Measurements from ENCODE around the gene DHRS7.
A peak's percentile ranks its signal among the peaks of the same experiment; 100 is the strongest.

Gene DHRS7

DNA sequence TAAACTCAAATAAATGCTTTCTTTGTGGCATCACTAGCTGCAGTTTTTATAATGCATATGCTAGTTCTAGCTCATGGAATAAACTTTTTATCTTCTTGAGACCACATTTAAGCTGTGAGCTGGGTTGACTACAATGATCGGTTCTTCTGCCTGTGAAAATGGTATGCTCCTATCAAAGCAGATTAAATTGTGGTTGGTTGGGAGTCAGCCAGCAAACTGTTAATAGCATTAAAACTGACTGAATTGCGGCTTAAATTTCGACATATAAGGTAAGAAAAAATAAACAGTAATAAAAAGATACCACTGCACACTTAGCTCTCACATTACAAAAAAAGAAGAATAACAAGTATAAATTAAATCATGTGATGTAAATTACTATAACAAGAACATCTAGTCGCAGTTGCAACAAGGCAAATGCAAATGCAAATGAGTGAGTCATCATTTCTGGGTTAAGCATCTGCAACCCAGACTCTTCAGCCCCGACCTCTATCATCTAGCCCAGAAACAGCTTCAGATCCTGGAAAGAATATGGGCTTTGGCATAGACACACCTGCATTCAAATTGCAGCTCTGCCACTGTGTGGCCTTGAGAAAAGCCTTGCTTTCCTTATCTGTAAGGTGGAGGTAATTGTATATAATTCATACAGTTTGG is 19.8 kb upstream of the DHRS7 start:
- no peak for DNase-seq (ENCODE audit: low spot score)

DNA sequence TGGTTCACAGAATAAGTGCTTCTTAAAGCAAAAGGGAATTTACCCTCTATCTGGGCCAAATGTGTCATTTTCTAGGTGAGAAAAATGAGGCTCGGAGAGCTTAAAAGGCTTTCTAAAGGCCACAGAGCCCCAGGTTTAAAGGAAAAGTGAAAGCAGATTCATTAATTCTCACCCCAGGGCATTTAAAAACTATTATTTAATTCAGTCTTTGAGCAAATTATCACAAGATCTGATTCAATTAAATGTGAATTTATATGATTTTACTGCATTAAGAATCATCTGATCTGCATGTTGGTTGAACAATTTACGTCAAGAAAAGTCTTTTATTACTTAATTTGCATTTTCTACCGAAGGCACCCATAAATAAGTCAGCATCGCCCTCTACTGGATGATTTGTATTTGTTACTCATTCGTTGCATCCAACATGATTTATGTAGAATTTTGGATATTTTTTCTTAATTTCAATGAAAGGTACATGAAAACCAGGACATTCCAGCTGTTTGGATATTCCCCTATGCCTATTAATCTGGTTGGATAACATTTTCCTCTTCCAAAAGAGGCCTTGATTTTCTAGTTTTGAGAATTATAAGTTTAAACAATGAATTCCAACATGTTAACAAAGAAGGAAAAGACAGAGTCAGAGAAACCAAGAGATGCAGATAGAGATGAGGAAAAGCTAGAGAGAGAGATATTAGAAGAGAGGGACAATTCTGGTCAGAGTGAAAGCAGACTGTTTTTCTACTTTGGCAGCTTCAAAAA is 19.1 kb upstream of the DHRS7 start:
- peak; percentile 60 for DNase-seq (ENCODE audit: low spot score)

DNA sequence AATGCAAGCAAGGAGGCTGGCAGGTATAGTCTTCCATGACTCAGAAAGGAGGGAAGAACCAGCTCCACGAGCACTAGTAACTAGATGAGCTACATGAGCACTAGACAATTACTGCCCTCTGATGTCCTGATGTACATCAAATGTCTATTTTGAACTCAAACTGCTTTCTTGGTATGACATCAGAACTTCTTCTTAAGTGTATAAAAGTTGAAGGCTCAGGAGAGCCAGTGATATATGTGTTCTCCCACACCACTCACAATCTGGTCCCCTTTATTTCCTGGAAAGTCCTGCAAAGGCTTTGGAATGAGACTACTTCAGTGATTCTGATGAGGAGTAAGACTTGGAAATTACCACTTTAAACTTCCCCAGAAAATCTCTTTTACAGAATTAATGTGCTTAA is 18.5 kb upstream of the DHRS7 start:
- DNase-seq (ENCODE audit: low spot score): peak; percentile 10

DNA sequence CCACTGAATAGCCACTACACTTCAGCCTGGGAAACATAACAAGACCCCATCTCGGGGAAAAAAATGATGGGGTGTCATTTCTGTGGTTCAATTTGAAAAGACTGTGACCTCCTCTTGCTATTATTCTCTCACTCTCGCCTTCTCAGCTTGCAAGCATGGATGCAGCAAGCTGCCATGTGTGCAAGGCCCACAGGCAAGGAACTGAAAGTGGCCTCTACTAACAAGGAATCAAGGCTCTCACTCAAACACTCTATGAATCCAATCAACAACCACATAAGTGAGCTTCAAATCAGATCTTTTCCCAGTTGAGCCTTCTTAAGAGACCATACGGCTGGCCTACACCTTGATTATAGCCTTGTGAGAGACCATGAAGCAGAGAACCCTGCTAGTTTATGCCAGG is 17.9 kb upstream of the DHRS7 start:
- no peak for DNase-seq (ENCODE audit: low spot score)

DNA sequence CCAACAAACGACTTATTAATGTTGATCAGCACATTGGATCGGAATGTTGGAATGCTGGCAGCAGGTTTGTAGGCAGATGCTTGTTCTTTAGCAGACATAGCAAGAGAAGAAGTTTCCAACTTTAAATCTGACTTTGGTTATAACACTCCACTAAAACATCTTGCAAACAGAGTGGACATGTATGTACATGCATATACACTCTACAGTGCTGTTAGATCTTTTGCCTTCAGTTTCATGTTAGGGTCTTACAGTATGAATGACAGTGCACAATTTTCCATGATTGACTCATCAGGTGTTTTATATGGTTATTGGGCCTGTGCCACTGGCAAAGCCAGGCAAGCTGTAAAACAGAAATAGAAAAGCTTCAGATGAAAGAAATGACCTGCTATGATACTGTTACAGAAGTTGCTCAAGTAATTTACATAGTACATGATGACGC is 14.3 kb upstream of the DHRS7 start:
- DNase-seq (ENCODE audit: low spot score): no peak

DNA sequence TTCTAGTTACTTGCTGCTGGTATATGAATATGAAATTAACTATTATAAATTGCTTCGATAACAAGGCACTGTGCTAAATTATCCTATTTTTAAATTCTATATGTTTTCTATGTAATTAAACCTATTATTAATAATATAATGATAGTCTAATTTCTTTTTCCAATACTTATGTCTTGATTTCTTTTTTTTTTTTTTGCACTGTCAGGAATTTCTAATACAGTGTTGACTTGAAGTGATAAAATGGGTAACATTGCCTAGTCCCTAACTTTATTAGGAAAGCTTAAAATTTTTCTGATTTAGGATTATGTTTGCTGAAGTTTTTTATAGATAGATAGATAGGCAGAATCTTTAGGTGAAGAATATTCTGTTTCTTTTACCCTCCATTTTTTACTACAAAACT is 13.6 kb upstream of the DHRS7 start:
- no peak for DNase-seq (ENCODE audit: low spot score)

DNA sequence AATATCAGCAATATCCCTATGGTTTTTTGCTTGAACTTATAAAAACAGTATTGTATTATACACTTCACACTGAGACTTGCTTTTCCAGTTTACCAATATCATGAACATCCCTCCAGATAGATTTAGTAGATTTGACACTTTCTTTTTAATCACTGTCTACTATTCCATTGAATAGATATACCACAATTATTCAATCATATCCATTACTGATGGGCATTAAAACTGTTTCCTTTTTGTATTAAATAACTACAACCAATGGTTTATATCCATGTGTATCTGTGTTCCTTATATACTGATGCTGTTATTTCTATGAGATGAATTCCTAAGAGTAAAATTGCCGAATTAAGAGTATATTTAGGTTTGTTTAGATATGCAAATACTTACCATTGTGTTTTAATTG is 13.0 kb upstream of the DHRS7 start:
- DNase-seq (ENCODE audit: low spot score): no peak

DNA sequence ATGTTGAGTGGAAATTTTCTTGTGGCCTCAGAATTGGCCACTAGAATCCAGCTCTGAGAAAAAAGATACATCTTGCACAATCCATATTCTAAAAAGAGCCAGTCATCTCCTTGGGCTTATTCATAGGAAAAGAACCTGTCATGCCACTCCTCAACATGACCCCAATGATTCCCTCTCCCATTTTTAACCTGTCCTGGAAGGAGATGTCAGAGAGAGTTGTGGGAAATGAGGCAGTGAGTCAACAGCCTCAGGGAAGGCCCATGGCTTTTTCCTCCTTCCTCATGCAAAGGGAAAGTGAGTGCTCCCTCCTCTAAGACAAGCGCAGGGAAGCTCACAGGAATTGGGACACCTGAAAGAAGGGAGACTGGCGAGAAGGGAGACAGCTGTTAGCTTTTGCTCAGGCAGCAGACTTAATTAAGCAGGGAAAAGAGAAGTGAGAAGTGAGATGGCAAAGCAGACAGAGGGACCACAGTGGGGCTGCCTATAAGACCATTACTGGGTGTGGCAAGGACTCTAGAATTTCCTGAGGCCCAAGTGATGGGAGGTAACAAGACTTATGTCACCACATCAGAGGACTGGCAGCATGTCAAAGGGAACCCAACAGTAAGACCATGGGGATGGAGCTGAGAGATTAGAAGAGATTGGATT is 10.2 kb upstream of the DHRS7 start:
- DNase-seq (ENCODE audit: low spot score): no peak

DNA sequence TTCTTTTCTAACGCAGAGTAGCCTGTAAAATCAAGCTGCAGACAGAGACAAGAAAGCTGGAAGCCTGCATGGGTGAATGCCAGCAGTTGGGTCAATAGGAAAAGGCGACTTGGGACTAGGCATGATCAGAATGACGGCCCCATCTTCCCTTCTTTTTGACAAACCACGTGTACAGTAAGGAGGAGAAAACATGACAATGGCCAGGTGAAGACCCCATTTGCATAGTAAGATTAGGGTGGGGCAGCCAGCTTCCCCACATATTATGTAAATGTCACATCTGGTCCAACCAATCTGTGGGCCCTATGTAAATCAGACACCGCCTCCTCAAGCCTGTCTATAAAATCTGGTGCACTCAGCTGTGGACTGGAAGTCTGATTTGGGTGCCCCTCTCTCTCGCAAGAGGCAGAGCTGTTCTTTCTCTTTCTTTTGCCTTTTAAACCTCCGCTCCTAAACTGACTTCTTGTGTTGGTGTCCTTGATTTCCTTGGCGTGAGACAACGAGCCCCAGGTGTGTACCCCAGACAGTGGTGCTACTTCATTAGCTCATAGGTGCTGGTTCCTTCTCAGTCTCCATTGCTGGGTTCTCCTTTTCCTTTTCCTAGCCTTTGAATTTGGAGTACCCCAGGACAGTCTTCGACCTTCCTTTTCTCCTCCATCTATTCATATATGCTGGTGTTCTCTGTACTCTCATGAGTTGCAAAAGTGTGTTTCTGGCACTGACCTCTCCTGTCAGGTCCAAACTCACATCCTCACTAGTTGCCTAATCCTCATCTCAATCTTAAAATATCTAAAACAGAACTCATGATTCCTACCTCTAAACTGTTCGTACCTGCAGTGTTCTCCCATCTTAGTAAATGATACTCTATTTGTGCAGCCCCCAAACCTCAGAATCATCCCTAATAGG is 9.4 kb upstream of the DHRS7 start:
- no peak for DNase-seq (ENCODE audit: low spot score)

DNA sequence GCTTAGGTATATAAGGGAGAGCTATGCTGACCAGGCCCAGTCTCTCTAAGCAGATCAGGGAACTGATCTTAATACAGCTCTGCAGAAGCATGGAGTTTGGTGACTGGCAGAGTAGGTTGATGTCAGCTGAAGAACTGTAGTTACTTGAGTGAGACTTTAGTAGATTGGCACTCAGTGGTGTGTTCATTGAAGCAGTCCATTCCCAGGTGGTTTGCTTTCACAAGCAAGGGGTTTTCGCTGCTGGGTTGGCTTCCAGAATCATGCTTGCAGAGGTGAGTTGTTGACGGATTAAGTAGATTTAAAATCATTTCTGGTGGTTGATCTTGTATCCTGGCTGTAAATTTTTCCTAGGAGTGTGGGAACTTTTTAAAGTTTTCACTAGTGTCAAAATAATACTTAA is 6.5 kb upstream of the DHRS7 start:
- DNase-seq (ENCODE audit: low spot score): no peak

DNA sequence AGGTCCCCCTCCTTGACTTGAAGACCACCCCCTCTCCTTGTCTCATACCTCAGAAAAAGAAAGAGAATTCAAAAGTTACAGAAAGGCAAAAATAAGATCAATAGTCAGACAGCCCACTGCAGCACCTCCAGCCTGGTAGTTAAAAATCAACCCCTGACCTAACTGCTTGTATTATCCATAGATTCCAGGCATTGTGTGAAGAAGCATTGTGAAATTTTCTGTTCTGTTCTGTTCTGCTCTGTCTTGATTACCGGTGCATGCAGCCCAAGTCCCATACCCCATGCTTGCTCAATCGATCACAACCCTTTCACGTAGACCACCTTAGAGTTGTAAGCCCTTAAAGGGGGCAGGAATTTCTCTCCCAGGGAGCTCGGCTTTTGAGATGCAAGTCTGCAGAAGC is 5.8 kb upstream of the DHRS7 start:
- no peak for DNase-seq (ENCODE audit: low spot score)

DNA sequence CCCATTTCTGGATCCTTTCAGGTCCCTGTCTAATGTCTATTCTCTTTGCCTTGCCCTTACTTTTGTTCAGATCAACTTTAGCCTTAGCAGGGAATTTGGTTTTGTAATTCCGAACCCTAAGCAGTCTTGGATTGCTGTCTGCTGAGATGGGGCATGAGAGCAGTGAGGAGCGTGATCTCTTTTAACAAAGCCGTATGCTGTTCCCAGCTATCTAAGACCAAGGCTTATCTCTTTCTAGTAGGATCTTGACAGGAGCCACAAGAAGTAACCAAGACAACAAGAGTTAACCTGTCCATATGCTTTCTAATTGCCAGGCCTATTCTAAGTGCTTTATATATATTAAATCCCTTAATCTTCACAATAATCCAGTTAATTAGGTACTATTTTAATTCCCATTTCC is 4.5 kb upstream of the DHRS7 start:
- no peak for DNase-seq (ENCODE audit: low spot score)

DNA sequence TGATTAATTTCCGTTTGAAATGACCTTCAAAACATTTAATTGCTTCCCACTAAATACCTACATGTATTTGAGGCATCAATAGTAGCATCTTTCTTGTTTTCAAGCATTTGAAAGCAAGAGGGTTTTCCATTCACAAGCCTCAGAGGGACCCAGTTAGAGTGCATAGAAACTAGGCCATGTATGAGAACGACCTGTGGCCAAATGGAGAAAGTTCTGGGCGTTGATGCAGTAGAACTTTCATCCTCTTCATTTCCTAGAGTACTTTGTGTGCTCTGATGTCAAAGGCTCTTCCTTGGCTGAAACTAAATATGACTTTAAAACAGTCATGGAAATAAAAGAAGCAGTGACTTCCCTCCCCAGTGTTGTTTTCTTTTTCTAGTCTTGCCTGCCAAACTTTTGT is 944 bp upstream of the DHRS7 start:
- no peak for DNase-seq (ENCODE audit: low spot score)

DNA sequence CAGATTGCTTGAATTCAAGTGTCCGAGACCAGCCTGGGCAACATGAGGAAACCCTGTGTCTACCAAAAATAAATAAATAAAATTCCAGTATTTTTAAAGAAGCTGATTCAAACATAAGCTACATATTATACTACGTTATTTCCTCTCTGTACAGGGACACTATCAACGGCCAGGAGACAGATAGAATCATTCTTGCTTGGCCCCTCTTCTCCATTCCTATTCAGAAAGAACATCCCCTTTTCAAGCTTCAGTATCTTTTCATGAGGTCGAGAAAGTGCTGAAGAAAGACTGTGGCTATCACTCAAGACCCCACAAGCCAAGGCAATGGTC is 314 bp upstream of the DHRS7 start:
- no peak for DNase-seq (ENCODE audit: low spot score)

DNA sequence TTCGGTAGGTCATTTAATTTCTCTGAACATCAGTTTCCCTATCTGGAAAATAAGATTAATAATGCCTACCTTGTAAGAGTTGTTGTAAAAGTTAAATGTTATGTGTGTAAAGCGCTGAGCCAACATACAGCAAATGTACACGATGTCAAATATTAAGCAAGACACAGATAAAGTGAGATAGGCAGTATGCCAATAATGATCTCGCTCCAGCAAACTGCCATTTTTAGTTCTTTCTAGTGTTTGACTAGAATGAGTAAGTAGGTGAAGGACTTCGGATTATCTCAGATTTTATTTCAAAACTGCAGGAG is 840 bp downstream of the DHRS7 start:
- DNase-seq (ENCODE audit: low spot score): no peak

DNA sequence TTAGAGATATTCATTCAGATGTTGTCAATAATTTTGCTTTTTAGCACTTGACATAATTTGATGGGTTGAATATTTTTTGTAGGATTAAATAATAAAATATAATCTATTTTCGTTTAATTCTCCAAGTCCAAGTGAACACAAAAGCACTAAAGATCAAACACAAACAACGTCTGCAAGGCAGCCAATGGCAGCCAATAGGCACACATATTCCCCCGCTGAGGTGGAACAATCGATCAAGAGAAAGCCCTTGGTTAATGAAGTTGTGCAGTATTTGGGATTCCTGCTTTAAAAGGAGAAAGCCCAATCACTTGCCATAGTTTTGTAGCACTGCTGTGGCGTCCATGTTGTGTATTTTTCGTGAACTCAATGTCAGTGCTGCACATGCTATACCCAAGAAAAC is 1.5 kb downstream of the DHRS7 start:
- no peak for DNase-seq (ENCODE audit: low spot score)

DNA sequence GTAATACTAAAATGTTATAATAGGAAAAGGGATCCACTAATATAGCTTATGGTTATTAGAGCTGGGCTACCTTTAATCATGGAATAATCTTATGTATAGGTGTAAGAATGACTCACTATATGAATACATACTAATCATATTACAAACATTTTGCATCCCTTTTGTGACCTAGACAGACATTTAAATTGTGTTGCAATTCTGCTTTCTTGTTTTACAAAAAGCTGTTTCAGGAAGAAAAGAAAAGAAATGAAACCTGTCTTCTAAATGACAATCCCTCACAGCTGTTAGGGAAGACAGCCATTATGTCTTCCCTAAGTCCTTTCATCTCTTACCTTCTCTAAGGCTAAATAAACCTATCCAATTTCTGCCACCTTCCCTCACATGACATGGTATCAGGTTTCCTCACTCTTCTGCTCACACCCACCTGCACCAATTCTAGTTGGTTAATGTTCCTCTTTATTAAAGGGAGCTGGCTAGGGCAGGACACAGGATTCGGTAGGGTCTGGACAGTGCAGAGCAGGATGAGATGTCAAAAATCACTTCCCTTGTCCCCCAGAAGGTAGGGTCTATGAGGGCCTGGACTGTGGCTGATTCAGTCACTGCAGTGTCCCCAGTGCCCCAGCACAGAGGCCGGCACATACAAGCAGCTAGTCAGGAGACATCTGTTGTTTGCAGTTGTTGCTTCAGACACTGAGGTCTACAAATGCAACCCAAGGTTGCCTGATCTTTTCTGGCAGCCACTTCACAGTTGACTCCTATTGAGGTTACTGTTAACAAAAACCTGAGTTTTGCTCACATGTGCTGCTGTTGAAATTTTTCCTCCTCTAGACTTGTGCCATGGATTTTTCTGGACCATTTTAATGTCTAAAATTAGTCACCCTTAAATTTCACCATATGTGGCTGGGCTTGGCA is 3.7 kb downstream of the DHRS7 start:
- DNase-seq (ENCODE audit: low spot score): peak; percentile 41

DNA sequence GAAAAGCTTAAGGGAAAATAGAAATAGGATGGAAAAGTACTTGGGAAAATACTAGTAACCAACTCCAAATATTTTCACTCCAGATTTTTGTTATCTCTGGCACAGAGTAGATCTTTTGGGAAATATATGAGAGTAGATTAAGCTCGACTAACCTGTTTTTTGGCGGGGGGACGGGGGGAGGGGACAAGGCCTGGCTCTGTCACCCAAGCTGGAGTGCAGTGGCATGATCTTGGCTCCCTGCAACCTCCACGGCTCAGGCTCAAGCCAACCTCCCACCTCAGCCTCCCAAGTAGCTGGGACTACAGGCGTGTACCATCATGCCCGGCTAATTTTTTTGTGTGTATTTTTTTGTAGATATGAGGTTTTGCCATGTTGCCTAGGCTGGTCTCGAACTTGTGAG is 4.8 kb downstream of the DHRS7 start:
- no peak for DNase-seq (ENCODE audit: low spot score)

DNA sequence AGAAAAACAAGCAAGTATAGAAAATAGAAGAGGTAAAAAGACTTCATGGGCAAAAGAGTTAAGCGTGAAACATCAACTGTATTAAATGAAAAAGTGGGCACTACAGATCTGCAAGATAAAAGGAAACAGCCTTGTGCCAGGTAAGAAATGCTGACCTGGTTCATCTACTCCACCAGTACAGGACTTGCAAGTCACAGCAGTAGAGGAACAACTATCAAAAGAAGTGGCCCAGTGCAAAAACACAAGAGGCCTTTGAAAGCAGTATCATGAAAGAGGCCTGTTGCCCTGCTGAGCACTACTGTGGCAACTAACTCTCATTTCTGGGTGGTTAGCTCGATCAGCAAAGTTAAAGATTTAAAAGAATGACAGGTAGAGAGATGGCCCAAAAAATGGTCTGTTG is 10.5 kb downstream of the DHRS7 start:
- no peak for DNase-seq (ENCODE audit: low spot score)

DNA sequence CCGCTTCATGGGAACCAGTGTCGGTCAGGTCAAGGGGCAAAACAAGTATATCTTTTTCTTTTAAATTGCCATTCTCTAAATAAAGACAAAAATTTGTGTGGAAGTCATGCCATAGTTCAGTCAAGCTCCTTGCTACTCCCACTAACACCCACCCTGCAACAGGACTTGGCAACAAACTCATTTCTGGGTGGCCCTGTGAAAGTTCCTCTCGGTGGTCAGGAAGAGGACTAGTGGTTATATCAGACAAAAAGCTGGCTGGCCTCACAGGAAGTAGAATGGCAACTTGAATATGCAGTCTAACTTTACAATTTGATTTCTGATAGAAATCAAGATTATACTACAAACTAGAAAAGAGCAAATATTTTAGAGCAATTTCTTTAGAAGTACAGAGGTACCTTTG is 11.2 kb downstream of the DHRS7 start:
- no peak for DNase-seq (ENCODE audit: low spot score)

DNA sequence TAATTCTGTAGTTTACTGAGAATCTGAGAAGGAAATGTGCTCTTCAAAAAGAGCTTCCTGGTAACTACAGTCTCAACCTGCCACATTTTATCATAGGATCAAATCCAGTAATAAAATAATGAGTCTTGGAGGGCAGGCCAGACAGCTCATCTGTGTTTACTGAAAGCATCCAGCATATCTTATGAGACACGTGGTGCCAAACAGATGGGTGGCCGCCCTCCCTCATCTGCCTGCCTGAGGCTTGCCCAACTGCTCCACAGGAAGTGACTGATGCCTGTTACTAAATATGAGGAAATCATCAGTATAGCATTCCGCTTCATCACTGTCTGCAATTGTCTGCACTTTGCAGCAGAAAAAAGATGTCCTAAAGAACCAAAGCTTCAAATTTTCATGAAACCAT is 13.5 kb downstream of the DHRS7 start:
- peak; percentile 14 for DNase-seq (ENCODE audit: low spot score)

DNA sequence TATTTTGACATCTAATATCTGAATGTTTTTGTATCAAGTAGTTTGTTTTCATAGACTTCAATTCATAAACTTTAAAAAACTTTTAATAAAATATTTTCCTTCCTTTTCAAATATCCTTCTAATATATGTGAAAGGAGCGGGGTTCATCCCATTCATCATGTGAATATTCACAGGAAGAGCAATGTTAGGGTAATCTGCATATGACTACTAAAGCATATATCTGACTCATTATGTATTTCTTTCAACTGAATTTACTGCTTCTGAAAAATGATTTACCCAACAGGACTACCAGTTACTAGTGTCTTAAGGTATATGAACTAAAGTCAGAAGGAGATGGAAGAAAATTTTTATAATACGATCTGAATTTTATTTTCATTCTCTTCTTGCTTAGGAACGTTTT is 30.5 kb downstream of the DHRS7 start:
- no peak for DNase-seq (ENCODE audit: low spot score)

Data from SW480 (cell line).